HCT116 (cell line): ENCODE measurements around the gene KLF6. TPM values are rescaled to one million over a fixed set of nuclear protein-coding genes. Genes with fewer than 3 reads are reported as not detected.

Experiments used
- ATAC-seq: fragments of 200-7000 bp; cut with Tn5 transposase; 2 replicates; pipeline ENCODE4 v1.9.1; 2020; ENCODE audit warnings: mild to moderate bottlenecking, moderate library complexity
- BruUV-seq: library from RNA; stranded (reverse); fragments of 400-500 nt; replicated peaks from 2 replicates; lab custom pipeline; 2021; lab: Mats Ljungman, UMichigan
- CTCF ChIA-PET: fragments of 300-600 bp; sonication (Branson Sonifier 250); formaldehyde crosslinking; loops from one replicate; lab custom pipeline; 2021; ENCODE audit warnings: antibody characterized with exemption; lab: Charles Lee
- POLR2A ChIA-PET: fragments of 300-600, 350-600 bp; sonication (Branson Sonifier 250); formaldehyde crosslinking; loops from one replicate; lab custom pipeline; 2021; ENCODE audit warnings: antibody characterized with exemption; lab: Charles Lee
- RAD21 ChIA-PET, 2 experiments: fragments of 300-600 bp; sonication (Branson Sonifier 250); formaldehyde crosslinking; loops; one replicate each; lab custom pipeline; 2023; ENCODE audit warnings: low total read pairs in 2 of 2; ENCODE audit not compliant: uncharacterized antibody in 2 of 2, unreplicated experiment in 2 of 2, low non-redundant PET in 1 of 2; lab: Charles Lee
- DNase-seq: peaks from one replicate; pipeline ENCODE4 v3.0.0-alpha.2; 2010; ENCODE audit warnings: low read depth, low spot score
- H2AFZ ChIP-seq: fragments of 200-600 bp; shearing (Covaris generic), sonication (generic); 2 replicates; pipeline ENCODE4 v1.6.1; 2017; ENCODE audit warnings: low read depth, mixed run types, mixed read lengths, antibody characterized with exemption, low read length; ENCODE audit not compliant: poor library complexity, severe bottlenecking
- H3K27ac ChIP-seq: 2 replicates; pipeline ENCODE4 v1.5.1; 2012; ENCODE audit warnings: low read depth, low read length
- H3K27me3 ChIP-seq: fragments of 200-600 bp; sonication (generic); 2 replicates; pipeline ENCODE4 v1.6.1; 2016; ENCODE audit warnings: mixed run types, low read length, mixed read lengths; ENCODE audit not compliant: insufficient read depth
- H3K36me3 ChIP-seq, 2 experiments: fragments of 200-500 bp in 1 of 2; fragments of 200-600 bp in 1 of 2; sonication (Bioruptor generic) in 1 of 2; sonication (generic) in 1 of 2; 2 replicates each; pipeline versions ENCODE4 v1.5.1 to v1.6.1; 2014 to 2016; ENCODE audit warnings: low read length in 2 of 2, inconsistent platforms in 1 of 2, mixed read lengths in 1 of 2, mixed run types in 1 of 2; ENCODE audit not compliant: insufficient read depth in 2 of 2, control insufficient read depth in 1 of 2
- H3K4me1 ChIP-seq, 2 experiments: fragments of 200-600 bp in 1 of 2; sonication (generic) in 1 of 2; 2 replicates each; pipeline versions ENCODE4 v1.5.1 to v1.6.1; 2012 to 2017; ENCODE audit warnings: low read length in 2 of 2, inconsistent platforms in 1 of 2, mild to moderate bottlenecking in 1 of 2, mixed read lengths in 1 of 2, mixed run types in 1 of 2, moderate library complexity in 1 of 2; ENCODE audit not compliant: insufficient read depth in 2 of 2, control insufficient read depth in 1 of 2
- H3K4me2 ChIP-seq: fragments of 200-600 bp; sonication (generic); 2 replicates; pipeline ENCODE4 v1.6.1; 2017; ENCODE audit warnings: mixed run types, low read length, mixed read lengths
- H3K4me3 ChIP-seq, 2 experiments: fragments of 200-600 bp in 1 of 2; sonication (generic) in 1 of 2; replicated peaks in 1 of 2; 2 replicates each; pipeline ENCODE4 v1.5.1; 2011 to 2016; ENCODE audit warnings: low read length in 2 of 2, control low read depth in 1 of 2, low read depth in 1 of 2, mild to moderate bottlenecking in 1 of 2, mixed read lengths in 1 of 2, mixed run types in 1 of 2
- H3K79me2 ChIP-seq: fragments of 200-600 bp; sonication (generic); 2 replicates; pipeline ENCODE4 v1.6.1; 2017; ENCODE audit warnings: mild to moderate bottlenecking, mixed run types, low read length, moderate library complexity, mixed read lengths; ENCODE audit not compliant: insufficient read depth
- H3K9ac ChIP-seq: fragments of 200-600 bp; sonication (generic); 2 replicates; pipeline ENCODE4 v1.6.1; 2016; ENCODE audit warnings: low read length, mixed read lengths
- H3K9me2 ChIP-seq: fragments of 200-600 bp; sonication (generic), shearing (Covaris generic); 2 replicates; pipeline ENCODE4 v1.6.1; 2017; ENCODE audit warnings: mixed run types, mild to moderate bottlenecking, moderate library complexity; ENCODE audit not compliant: insufficient read depth
- H3K9me3 ChIP-seq, 2 experiments: fragments of 200-500 bp in 1 of 2; fragments of 200-600 bp in 1 of 2; sonication (Bioruptor generic) in 1 of 2; sonication (generic) in 1 of 2; 2 replicates each; pipeline ENCODE4 v1.6.1; 2014 to 2017; ENCODE audit warnings: low read length in 2 of 2, mixed read lengths in 2 of 2, inconsistent platforms in 1 of 2, low read depth in 1 of 2, mild to moderate bottlenecking in 1 of 2, mixed run types in 1 of 2, moderate library complexity in 1 of 2; ENCODE audit not compliant: control insufficient read depth in 1 of 2, insufficient read depth in 1 of 2
- H4K20me1 ChIP-seq: fragments of 200-600 bp; sonication (generic), shearing (Covaris generic); 2 replicates; pipeline ENCODE4 v1.6.1; 2017; ENCODE audit warnings: mixed run types, mild to moderate bottlenecking, moderate library complexity; ENCODE audit not compliant: insufficient read depth
- CBX3 ChIP-seq: IDR thresholded peaks from 2 replicates; pipeline ENCODE4 v1.6.1; 2012; ENCODE audit warnings: low read depth
- EGR1 ChIP-seq: IDR thresholded peaks from 2 replicates; pipeline ENCODE4 v1.6.1; 2012; ENCODE audit warnings: low read depth
- EZH2 ChIP-seq: fragments of 200-600 bp; sonication (generic); IDR thresholded peaks from 2 replicates; pipeline ENCODE4 v1.6.1; 2017; ENCODE audit warnings: antibody characterized with exemption, mixed run types
- FOSL1 ChIP-seq: IDR thresholded peaks from 2 replicates; pipeline ENCODE4 v1.6.1; 2012; ENCODE audit warnings: low read depth
- TCF7L2 ChIP-seq: IDR thresholded peaks from 2 replicates; pipeline ENCODE4 v1.7.0; 2011; ENCODE audit warnings: borderline replicate concordance, inconsistent platforms; ENCODE audit not compliant: insufficient read depth, insufficient read length; ENCODE audit errors: extremely low read depth
- ZFX ChIP-seq: fragments of 450-650 bp; IDR thresholded peaks from 2 replicates; pipeline ENCODE4 v1.6.1; 2017
- ZNF274 ChIP-seq: fragments of 200-500 bp; sonication (Bioruptor generic); IDR thresholded peaks from 2 replicates; pipeline ENCODE4 v1.6.1; 2014; ENCODE audit warnings: mild to moderate bottlenecking, low read depth, low read length, inconsistent platforms
- intact Hi-C: fragments of 100-400 bp; cut with micrococcal nuclease; formaldehyde crosslinking; loops from 2 replicates; pipeline ENCODE4 v1.10.0; 2022
- total RNA-seq: library from RNA; stranded (reverse); gene quantifications from one replicate; pipeline ENCODE4 v1.2.1, GENCODE V29; 2021; ENCODE audit not compliant: unreplicated experiment
- TF ChIP-seq, protein P1 (sequence below): IDR thresholded peaks from 2 replicates; pipeline ENCODE4 v1.6.1; 2012; ENCODE audit warnings: low read depth

KLF6 gene
- total RNA-seq, 1 experiment from 2014 or later: 82.2 TPM

DNA sequence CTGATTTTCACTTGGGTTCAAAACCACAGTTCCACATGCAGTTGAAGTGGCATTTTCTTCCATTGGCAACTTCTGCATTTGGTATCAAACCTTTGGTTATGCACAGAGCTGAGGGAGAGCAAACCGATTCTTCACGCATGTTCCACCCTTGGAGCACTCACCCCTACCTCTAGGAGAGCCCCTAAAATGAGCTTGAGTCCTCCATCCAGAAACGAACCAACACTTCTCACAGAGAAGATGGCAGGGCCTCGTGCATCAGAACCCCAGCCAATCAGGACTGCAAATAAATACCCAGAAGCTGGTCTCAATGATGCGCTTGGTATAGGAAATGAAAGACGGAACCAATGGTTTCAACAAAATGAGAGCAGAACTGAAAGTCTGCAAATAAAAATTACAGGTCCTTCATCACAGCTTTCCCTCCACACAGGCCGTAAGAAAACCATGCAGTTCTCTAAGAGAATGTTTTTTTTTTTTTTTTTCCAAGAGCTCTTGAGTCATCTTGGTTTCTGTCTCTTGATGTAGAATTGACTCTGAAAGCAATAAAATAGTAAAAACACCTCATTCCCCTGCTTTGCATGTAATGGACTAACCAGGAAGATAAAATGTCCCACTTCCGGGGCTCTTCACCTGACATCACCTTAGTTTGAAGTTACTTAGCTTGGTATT lies 23.9 kb downstream of the KLF6 start:
- POLR2A ChIA-PET: interaction anchor here (1.0 to 3.9 kb wide), 3 partner anchors 14 to 24 kb away, joined by 3 to 27 read pairs (median 9); partner anchors contain the start of gene KLF6
- Histone ChIP-seq H3K4me1 (peaks cover 32 to 80% of the 10 kb centered on the region in 2 experiments), H3K27ac (no peak overlapping the region; the same call in 1 of the 2 replicates), H3K4me2 (peak overlapping the region; percentile 98), H3K79me2 (no peaks in the 10 kb centered on the region), H3K36me3 (no peaks in the 10 kb centered on the region), H3K9me2 (no peaks in the 10 kb centered on the region), H2AFZ (no peak overlapping the region), H3K9me3 (no peaks in the 10 kb centered on the region), H3K27me3 (no peaks in the 10 kb centered on the region), H4K20me1 (no peaks in the 10 kb centered on the region), H3K9ac (peak overlapping the region; percentile 62; the same call in 1 of the 2 replicates), H3K4me3 (peak overlapping the region in 1 of 2 experiments; percentile 60; a peak in 1 of 4 replicates)
- TF ChIP-seq ZNF274 (no peak), EGR1 (no peak), TCF7L2 (no peak), EZH2 (no peak), FOSL1 (no peak), CBX3 (no peak), ZFX (no peak)
- TF ChIP-seq, protein P1, sequence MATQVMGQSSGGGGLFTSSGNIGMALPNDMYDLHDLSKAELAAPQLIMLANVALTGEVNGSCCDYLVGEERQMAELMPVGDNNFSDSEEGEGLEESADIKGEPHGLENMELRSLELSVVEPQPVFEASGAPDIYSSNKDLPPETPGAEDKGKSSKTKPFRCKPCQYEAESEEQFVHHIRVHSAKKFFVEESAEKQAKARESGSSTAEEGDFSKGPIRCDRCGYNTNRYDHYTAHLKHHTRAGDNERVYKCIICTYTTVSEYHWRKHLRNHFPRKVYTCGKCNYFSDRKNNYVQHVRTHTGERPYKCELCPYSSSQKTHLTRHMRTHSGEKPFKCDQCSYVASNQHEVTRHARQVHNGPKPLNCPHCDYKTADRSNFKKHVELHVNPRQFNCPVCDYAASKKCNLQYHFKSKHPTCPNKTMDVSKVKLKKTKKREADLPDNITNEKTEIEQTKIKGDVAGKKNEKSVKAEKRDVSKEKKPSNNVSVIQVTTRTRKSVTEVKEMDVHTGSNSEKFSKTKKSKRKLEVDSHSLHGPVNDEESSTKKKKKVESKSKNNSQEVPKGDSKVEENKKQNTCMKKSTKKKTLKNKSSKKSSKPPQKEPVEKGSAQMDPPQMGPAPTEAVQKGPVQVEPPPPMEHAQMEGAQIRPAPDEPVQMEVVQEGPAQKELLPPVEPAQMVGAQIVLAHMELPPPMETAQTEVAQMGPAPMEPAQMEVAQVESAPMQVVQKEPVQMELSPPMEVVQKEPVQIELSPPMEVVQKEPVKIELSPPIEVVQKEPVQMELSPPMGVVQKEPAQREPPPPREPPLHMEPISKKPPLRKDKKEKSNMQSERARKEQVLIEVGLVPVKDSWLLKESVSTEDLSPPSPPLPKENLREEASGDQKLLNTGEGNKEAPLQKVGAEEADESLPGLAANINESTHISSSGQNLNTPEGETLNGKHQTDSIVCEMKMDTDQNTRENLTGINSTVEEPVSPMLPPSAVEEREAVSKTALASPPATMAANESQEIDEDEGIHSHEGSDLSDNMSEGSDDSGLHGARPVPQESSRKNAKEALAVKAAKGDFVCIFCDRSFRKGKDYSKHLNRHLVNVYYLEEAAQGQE: no peak
- intact Hi-C loops: loop anchor here (5.0 to 10.0 kb wide), 3 partner anchors 91 to 666 kb away; no protein-coding TSS in a partner anchor
- ATAC-seq (no peak), DNase-seq (no peak)
- CTCF ChIA-PET: interaction anchor here (1.3 kb wide), 1 partner anchor 14 kb away, joined by 3 read pairs; no protein-coding TSS in a partner anchor
- RAD21 ChIA-PET: no interaction called here
- BruUV-seq: no TSS peak
